Measurements from ENCODE around the gene P3H2. TPM values are rescaled to one million over a fixed set of nuclear protein-coding genes. Genes with fewer than 3 reads are reported as not detected.
A peak's percentile ranks its signal among the peaks of the same experiment; 100 is the strongest.
"Not testable (repeated sequence)": the region's sequence is repeated elsewhere in the genome, so short reads cannot be mapped to it uniquely, and the experiment has no call there.

Gene P3H2
- total RNA-seq, 1 donor from 2014 or later, result 15.0 TPM

DNA sequence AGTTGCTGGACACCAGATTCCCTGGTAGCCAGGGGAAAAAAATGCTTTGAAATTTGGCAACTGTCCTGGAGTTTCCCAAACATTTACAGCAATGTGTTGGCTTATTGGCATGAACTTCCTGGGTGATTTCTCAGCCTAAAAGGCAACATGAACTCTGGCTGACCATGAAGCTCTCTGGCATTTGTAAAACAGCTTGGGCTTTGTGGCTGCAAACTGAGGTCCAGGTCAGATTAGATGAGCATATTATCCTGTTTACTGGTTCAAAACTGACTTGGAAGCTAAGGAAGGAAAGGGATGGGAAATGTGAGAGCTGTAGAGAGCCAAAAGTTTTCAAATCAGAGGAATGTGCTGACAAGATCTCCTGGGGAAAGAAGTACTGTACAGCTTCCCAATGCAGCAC is 139.0 kb downstream of the P3H2 start:
- no peak for ATAC-seq

DNA sequence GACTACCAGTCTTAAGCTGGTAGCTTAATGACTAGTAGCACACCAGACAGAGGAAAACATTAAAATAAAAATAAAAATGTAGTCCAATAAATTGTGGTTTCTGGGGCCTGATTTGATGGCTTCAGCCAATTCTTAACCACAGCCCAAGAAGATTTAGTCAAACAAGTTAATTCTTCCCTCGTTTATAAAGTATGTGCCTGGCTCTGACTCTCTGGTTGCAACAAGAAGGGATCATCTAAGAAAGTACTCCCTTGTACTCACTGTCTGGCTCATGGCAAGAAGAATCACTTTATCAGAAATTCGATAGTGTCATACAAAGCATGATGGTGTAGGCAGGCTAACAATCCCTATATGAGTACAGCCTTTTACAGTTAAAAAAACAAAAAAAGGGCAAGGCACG is 141.9 kb downstream of the P3H2 start:
- ATAC-seq, result no peak

DNA sequence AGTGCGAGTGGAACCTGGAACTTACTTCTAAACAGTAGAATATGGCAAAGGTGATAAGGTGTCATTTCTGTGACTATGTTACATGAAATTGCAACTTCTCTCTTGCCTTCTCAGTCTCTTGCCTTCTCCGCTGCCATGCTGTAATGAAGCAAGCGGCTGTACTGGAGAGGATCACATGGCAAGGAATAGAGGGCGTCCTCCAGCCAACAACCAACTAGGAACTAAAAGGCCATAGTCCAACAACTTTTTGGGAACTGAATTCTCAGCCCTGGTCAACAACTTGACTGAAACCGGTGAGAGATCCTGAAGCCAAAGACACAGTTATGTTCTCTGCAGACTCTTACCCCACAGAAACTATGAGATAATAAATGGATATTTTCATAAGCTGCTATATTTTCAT is 143.5 kb downstream of the P3H2 start:
- no peak for ATAC-seq

DNA sequence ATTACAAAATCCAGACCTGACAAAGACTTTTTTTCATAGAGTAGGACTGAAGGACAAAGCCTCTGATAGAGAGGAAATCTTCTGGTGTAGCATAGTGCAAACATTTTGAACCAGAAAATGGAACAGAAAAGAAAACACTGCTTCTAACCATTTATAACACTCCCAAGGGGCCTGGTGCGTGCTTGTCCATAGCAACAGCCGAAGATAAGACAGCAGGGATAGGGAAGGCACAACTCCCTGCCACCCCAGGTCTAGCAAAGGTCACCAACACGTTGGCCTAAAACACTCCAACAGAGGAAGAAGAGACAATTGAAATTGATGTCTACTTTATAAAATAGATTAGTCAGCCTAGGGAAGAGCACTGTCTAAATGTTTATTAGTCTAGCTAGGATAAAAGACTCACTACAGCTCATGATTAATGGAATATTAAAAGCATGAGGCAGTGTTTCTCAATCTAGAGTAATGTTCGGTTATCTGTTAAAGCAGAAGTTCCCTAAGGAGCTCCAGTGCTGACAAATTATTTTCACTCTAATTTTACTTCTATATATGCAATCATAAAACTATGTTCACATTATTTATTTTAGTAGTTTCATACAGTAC is 145.2 kb downstream of the P3H2 start:
- ATAC-seq, result no peak

DNA sequence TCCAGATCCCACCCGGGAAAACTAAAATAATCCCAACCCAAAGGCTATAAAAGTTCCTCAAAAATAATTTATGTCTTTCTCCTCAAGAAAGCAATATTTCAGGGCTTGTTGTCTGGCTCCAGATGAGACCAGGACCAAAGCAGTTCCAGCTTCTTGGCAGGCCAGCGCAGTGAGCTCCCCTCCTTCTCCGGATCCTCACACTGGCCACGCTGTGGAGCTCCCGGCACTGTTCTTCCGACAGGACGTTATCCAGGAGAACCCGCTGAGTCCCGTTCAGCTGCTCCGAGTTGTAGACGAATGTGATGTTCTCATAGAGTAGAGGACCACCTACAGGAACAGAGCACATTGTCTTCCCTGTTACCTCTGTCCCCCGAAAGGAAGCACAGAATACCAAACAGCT is 146.3 kb downstream of the P3H2 start:
- no peak for ATAC-seq

DNA sequence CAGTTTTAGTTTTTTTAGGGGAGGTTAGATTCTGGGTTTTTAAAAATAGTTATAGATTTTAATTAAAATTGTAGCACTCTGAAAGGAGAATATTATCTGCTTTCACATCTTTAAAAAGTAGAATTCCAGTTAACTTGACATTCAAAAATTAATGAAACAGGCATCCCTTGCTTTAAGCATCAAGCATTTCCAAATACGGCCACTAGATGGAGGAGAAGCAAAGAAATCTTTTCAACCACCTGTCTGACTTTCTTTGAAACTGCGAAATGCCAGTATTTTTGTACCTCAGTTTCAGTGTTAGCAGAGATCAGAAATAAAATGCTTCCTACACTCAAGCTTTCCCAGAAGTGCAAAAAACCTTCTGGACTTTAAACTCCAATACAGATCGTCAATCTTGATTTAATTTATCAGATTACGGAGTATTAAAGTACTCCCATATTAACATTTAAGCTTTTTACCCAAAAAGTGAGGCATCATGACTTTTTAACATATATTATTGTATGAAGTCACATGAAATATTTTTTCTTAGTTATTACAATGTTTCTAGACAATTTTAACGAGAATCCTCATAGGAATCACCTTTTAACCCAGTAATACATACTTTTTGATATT is 153.3 kb downstream of the P3H2 start:
- peak; percentile 35 for ATAC-seq

DNA sequence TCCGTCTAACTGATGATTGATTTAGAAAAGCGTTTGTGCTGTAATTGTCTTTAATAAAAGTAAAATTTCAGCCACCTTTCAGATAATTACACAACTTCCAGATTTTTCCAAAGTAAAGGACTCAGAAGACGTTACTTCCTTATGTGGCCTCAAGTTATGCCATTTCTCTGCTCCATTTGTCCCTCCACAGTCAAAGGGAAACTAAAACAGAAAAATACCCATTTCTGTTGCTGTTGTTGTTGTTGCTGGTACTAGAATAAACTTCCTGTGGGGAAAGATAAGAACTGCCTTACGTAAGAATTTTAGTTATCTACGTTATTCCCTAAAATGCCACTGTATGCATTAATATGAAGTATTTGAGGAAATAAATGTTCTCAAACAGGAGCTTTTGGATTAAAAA is 153.9 kb downstream of the P3H2 start:
- ATAC-seq, result no peak

DNA sequence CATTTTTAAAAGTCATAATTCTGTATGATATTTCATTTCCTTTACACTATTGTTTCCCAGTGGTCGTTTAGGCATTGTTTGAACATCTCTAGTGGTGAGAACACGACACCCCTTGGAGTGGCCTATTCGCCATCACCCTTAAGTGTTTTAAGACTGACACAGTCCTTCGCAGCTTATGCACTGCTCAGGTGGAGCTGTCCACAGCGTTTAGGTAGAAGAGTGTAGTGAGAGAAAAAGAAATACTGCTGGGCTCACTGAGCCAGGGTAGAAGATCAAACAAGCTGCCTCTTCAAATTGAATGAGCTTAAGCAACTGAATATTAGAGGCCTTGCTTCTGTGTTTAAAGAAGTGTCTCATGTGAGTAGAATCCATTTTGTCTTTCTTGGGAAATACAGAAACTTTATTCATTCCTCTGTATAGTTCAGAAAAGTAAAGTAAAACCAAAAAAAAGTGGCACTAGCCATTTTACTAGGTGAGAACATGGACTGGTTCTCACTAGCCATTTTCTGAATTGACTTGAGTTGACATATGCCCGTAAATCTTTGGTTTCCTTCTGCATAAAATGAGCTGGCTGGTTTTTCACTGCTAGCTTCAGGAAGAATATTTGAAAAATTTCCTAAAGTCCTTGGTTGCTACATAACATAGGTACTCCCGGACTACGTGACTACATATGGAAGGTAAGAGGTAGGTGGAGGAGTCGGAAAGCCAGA is 155.9 kb downstream of the P3H2 start:
- no peak for ATAC-seq

DNA sequence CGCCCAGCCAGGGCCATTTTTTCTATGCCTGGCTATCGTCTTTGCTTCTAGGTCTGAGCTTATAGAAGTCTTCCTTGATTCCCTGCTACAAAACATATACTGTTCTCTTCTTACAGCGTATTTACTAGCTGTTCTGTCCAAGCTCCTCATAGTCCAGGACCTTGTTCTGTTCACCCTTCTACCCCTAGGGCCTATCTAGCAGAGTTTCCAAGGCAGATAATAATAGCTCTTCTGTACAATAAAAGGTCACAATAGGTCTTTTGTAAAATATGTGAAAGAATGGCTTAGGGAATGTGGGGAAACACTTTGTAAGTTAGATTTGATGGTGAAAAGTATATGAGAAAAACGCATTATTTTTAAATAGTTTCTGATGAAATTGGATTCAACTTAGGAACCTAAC is 158.2 kb downstream of the P3H2 start:
- ATAC-seq, result no peak

DNA sequence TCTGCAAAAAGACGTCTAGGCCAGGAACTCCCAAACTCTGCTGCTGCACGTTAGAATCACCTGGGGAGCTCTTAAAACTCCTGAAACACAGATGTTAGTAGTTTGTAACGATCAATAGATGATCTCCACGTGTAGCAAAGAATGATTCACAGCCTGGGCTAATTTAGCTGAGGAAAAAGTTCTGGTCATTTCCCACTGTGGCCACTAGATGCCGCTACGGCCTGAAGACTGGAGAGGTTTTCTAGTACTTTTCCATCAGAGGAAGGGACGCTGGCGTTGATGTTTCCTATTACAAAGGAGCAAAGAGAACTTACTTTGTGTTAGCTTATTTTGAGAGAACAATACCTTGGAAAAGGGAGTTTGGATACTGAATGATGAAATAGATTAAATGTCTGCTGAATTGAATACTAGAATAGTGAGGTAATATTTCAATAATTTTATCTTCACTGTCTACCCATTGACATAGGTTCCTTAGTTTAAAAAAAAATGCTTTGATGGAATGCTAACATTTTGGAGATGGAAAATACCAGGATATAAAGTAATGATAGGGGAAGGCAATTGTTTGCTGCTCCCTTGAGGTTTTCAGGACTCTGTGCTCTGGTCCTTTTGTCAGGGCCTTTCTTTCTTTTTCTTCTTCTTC is 159.1 kb downstream of the P3H2 start:
- peak; percentile 85 for ATAC-seq

DNA sequence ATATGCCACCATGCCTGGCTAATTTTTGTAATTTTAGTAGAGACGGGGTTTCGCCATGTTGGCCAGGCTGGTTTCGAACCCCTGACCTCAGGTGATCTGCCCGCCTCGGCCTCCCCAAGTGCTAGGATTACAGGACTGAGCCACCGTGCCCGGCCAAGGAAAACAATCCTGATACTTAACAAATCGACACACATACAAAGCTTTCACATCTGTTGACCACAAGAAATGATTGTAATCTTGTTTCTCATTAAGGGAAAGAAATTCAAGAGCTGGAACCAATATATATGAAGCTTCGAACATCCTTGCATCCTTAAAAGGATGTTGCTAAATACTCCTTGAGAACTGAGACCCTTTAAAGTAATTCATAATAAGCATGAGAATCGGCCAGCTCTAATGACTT is 159.6 kb downstream of the P3H2 start:
- not testable (repeated sequence) for ATAC-seq

DNA sequence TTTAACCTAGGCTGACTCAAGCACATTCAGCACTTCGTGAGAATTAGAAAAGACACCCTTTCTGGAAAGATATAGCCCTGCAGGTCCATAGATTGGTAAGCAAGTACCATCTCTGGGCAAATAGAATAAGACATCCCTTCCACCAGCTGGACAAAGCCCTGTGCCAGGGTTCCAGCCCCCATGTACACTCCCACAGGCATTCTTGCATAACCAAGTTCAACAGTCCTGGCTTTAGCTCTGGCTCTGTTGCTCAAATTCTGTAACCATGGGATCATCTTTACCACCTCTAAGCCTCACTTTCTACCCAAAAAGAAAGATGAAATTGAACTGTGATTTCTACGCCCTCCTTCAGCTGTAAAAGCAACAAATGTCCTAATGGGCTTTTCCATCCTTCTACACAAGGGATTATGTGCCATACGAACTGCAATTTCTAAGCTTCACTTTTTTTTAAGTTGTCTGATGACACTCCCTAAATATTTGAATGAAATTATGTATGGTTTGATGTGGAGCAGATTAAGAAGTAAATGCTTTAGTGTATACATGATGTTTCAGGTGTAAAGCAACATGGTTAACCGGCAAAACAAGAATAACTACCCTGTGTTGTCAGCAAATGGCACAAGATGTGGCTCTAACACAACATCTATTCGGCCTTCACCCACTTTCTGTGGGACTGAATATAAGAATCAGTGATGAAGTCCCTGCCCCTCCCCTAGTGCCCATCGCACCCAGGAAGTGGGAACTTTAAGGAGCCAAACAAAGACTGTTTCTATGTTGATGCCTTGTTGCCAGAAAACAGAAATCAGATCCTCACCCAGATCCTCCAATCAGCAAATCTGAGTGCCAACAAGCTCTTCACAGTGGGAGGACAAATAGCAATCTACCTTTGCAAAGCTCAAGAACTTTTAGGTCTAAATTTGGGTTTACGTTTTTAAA is 165.7 kb downstream of the P3H2 start:
- peak; percentile 81 for ATAC-seq

DNA sequence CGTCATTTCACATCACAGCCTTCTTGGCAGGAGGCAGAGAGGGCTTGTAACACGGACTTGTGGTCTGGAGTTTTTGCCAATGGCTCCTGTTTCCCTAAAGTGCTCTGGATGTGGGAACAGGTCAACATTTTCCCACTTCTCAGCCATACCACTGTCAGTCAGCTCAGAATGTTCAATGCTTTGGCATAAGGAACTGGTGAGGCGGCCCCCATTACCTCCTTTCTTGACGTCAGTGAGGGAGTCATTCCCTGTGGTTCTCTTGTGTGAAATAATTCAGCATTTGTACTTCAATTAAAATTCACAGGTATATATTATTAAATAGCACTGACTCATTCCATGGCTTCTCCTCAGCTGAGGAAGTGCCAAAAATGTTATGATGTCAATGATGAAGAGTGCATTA is 167.1 kb downstream of the P3H2 start:
- peak; percentile 9 for ATAC-seq

DNA sequence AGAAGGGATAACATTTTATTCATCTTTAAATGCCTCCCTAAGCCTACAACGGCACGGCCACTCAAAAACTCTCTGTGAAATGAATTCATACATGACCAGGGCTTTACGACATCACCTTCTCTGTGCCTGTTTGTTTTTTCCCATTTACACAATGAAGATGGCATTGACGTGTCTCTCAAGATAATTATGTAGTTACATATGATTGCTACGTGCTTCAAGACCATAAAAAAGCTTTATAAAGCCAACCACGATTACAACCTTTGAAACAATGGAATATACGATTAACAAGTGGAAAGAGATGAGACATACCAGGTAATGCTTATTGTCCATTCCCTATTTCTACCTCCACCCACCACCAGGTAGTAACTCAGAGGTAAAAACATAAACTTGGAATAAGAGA is 168.4 kb downstream of the P3H2 start:
- ATAC-seq, result no peak

DNA sequence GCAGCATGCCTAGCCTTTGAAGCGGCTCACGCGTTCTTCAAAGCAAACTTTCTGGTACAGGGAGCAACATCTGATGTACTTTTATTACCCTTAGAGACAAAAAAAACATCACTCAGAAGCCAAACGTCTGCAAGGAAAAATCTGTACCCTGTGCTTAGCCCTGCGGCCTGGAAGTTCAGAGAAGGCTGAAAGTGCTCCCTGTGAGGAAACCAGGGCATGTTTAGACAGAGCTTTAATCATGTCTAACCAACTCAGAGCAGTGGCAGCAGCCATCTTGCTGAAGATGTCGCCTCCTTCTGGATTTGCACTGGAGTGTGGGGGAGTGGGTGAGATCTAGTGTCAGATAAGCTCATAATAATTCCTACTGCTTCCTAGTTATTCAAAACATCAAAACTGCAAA is 170.4 kb downstream of the P3H2 start:
- ATAC-seq, result peak; percentile 39

DNA sequence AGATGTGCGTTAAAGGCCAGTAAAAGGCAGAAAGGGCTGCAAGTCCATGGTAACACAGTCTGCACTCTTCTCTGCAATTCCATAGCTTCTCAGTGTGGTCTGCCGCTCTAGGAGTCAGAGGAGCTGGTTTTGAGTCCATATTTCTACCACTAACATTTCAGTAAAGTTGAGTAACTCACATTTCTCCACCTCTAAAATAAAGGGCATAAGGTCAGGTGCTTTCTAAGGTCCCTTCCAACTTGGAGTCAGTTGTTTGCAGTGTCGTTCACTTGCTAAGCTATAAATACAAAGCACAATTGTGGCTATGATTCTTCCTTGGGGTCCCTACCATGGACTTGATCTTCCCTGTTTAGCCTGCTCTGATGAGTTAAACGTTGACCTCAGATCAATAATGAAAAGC is 171.1 kb downstream of the P3H2 start:
- ATAC-seq, result no peak

DNA sequence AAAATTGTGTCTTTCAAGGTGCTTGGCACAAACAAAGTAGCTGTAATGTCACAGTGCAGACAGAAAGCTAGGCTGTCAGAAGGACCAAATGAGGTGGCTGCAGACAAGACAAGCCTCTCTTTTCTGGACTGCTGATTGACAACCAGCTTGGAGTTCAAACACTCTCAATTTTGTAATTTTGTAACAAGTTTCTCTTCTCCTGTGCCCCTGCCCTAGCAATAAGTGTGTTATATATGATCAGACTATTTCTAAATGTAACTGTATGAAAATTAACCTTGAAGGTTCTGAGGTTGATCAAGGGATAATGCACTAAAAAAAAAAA is 172.0 kb downstream of the P3H2 start:
- ATAC-seq, result no peak

DNA sequence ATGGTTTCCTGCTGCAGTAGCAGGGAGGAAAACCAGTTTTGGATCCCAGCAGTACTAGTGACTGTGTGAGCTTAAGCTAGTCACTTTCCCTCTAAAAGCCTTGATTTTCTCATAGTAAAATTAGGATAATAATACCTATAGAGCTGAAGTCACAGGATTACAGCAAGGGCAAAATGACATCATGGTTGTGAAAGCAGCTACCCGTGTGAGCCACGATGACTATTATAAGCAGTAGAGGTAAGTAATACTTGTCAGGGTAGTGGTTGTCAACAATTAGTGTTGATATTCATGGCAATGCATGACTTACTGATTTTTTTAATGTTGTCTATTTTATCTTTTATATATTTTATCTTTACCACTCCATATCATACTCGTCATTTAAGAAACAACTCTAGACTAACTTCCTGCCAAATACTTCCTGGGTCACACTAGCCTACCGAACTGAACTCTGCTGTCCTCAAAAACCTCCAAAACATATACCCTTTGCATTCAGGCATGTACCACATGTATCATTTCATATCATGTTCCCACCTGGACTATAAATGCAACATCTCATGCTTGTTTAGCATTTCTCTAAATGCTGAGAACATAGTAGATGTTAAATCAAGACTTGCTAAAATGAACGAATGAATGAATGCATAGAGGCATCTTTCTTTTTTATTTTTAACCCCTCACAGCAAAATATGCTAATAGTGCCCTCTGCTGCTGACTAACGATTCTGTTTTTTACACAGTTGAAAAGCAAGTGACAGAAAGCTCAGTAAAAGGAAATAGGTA is 172.6 kb downstream of the P3H2 start:
- peak; percentile 49 for ATAC-seq

DNA sequence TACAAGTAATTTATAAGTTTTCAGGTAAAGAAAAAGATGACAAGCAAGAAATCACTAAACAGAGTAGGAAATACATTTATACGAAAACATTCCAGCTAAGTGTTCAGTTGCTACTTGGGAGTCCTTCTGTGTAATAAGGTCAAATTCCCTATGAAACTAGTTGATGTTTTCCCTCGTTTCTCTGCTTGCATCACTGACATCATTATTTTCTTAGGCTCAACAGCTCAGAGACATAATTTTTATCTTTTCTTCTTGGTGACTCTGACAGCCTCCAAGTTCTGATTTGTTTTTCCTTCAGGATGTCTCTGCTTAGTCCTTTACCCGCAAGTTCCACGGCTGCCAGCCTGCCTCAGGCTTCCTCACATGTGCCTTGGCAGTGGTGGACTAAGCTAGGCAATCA is 173.6 kb downstream of the P3H2 start:
- no peak for ATAC-seq

DNA sequence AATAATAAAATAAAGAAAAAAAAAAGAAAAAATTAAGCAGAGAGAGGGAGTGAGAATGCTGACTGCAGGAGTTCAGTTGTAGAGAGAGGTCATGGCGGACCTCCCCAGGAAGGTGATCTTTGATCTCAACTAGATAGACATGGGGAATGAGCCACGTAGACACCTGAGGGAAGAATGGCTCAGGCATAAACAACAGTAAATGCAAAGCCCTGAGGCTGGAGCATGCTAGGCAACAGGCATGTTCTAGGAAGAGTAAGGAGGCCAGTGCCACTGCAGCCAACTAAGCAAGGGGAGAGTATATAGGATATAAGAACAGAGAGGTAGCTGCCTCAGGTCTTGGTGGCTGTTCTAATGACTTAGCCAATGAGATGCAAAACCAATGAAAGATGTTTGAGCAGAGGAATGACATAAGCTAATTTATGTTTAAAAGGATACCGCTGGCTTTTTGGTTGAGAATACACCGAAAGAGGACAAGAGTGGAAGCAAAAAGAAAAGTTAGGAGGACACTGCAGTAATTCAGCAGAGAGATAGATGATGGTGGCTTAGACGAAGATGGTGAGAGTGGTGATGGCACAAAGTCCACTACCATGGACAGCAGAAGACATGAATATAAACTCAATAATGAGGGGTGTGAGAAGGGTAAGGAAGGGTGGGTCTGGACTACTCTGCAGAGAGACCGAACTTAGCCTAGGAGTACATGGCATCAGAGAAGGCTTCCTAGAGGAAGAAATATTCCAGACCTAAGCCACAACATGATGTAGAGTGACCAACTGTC is 174.6 kb downstream of the P3H2 start:
- no peak for ATAC-seq

Data from esophagus mucosa (tissue), 1 donor.